Tibial nerve (tissue), 4 donors: ENCODE data around the gene SMIM22.

ENCODE experiments used
- EP300 ChIP-seq, 2 donors: sonication (generic); formaldehyde crosslinking; IDR thresholded peaks; one replicate each; pipeline ENCODE4 v1.6.1; 2017; ENCODE audit warnings: antibody characterized with exemption in 2 of 2, mild to moderate bottlenecking in 1 of 2
- POLR2A ChIP-seq, 2 donors: fragments of 450-650 bp; IDR thresholded peaks; one replicate each; pipeline ENCODE4 v1.6.1; 2017; ENCODE audit warnings: antibody characterized with exemption in 2 of 2, mild to moderate bottlenecking in 2 of 2, moderate library complexity in 2 of 2
- TF ChIP-seq, protein P1 (sequence below), 5 experiments: fragments of 200-600 bp in 3 of 5; fragments of 450-650 bp in 2 of 5; sonication (generic) in 3 of 5; IDR thresholded peaks; one replicate each; pipeline ENCODE4 v1.5.1; 2016 to 2019; ENCODE audit warnings: antibody characterized with exemption in 5 of 5, mild to moderate bottlenecking in 3 of 5, moderate library complexity in 2 of 5

DNA sequence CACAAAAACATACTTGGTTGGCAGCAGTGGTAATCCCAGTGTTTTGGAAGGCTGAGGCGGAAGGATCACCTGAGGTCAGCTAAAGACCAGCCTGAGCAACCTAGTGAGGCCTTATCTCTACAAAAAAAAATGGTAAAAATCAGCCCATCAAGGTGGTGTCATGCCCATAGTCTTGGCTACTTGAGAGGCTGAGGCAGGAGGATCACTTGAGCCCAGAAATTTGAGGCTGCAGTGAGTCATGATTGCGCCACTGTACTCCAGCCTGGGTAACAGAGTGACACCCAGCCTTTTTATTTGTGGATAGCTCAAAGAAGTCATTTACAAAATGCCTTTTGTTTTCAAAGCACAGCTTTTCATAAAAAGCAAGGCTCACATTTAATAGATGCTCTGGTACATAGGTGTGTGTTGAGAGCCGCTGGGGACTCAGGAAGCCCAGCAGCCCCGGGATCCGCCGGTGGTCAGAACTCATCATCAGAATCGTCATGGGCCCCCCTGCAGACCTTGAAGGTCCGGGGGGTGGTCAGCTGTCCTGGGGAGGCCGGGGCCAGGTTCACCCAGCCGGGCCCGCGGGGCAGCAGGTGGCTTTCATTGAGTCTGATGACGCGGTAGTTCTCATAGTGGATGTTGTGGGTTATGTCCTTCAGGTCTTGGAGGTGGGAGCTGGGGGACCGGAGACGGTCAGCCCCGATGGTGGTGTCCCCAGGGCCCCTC is 17.7 kb upstream of the SMIM22 start:
- TF ChIP-seq, protein P1, sequence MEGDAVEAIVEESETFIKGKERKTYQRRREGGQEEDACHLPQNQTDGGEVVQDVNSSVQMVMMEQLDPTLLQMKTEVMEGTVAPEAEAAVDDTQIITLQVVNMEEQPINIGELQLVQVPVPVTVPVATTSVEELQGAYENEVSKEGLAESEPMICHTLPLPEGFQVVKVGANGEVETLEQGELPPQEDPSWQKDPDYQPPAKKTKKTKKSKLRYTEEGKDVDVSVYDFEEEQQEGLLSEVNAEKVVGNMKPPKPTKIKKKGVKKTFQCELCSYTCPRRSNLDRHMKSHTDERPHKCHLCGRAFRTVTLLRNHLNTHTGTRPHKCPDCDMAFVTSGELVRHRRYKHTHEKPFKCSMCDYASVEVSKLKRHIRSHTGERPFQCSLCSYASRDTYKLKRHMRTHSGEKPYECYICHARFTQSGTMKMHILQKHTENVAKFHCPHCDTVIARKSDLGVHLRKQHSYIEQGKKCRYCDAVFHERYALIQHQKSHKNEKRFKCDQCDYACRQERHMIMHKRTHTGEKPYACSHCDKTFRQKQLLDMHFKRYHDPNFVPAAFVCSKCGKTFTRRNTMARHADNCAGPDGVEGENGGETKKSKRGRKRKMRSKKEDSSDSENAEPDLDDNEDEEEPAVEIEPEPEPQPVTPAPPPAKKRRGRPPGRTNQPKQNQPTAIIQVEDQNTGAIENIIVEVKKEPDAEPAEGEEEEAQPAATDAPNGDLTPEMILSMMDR (IDR thresholded peaks at IDR 0.05): no peak
- TF ChIP-seq POLR2A (IDR thresholded peaks at IDR 0.05) (no peak), EP300 (IDR thresholded peaks at IDR 0.05) (no peak)
